GM19099 (cell line): Measurements from ENCODE around the gene TRUB2.
A peak's percentile ranks its signal among the peaks of the same experiment; 100 is the strongest.

ENCODE experiments used
- POLR2A ChIP-seq: IDR thresholded peaks from 3 replicates; pipeline ENCODE4 v1.6.1; 2011; ENCODE audit warnings: low read depth; ENCODE audit not compliant: insufficient read length; ENCODE audit errors: extremely low read depth

The TRUB2 gene

GRCh38 chr9:128322404-128323211 lies at the start of gene TRUB2, which contains the start of gene COQ4:
TSS of gene TRUB2 (minus strand) at chr9:128322447. CDS start at chr9:128322408, 39 bp downstream.
TSS of gene COQ4 (plus strand) at chr9:128322839. CDS start at chr9:128322859, 20 bp downstream.
- peak; percentile 60 for TF ChIP-seq POLR2A

GRCh38 chr9:128371630-128372117 lies 49.4 kb upstream of the TRUB2 start:
- TF ChIP-seq POLR2A = no peak

DNA sequence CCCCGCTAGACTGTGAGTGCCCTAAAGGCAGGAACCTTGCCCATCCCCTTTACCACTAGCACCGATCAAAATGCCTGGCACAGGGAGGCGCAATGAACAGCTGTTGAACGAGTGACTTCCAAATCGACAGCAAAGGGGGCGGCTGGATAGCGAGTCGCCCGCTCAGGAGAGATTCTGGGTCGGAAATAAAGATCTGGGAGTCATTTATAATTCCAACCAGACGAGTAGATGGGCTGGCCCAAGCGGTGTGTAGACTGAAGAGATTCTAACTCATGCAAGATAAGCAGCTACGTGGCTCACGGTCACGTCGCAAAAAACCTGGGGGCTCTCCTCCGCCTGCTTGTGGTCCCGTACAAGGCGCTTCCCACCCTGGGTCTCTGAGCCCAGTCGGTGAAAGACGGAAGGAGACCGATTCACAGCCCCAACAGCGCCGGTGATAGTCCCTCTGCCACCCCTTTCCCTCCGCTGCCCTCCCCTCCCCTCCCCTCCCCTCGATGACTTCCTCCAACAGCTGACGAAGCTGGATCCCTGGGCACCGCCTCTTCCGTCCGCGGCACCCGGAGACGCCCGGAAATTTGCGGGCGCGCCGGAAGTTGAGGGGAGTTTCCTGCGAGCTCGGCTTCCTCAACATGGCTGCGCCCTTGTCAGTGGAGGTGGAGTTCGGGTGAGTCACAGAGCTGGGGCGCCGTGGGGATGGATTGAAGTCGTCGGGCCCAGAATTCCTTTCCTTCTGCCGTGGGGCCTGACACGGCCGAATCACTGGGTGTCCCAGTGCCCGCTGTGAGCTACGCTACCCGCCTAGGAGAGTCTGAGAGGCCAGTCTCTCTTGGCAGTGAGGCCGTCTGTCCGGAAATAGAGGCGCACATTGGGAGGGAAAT lies 48.7 kb upstream of the TRUB2 start, which contains the start of gene URM1:
Gene URM1 (plus strand): TSS at position 623 of the 878 bp plus-strand sequence. CDS start 7 bp downstream, at position 630.
- peak; percentile 84 for TF ChIP-seq POLR2A

DNA sequence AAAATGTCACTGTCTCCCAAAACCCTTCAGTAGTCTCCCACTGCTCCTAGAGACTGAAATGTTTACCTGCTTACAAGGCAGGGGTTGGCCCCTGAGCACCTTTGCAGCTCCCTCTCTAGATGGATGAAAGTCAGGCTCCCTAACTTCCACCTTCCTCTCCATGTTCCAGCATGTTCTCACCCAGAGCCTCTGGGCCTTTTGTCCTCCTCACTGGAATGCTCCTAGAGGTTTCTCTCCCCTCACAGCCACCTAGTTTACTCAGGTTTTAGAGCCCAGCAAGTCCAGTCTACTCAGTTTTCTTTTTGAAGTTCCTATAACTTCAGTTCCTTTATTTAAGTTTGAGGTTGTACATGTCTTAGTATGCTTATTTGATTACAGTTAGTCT lies 48.1 kb upstream of the TRUB2 start:
- no peak for TF ChIP-seq POLR2A

DNA sequence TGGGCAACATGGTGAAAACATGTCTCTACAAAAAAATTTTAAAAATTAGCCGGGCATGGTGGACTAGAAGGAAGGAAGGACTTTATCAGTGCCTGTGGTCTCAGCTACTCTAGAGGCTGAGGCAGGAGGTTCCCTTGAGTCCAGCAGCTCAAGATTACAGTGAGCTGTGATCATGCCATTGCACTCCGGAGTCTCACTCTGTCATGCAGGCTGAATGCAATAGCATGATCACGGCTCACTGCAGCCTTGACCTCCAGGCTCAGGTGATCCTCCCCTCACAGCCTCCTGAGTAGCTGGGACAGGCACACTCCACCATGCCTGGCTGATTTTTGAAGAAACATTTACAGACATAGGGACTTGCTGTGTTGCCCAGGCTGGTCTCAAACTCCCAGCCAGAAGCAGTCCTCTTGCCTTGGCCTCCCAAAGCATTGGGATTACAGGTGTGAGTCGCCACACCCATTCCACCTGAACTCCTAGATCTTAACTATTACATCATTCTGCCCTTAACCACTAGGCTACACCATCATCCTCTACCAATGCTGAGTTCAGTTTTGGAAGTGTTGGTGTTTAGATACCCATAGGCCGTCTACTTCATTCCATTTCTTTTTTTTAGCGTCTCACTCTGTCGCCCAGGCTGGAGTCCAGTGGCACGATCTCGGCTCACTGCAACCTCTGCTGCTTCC lies 46.9 kb upstream of the TRUB2 start:
- no peak for TF ChIP-seq POLR2A

DNA sequence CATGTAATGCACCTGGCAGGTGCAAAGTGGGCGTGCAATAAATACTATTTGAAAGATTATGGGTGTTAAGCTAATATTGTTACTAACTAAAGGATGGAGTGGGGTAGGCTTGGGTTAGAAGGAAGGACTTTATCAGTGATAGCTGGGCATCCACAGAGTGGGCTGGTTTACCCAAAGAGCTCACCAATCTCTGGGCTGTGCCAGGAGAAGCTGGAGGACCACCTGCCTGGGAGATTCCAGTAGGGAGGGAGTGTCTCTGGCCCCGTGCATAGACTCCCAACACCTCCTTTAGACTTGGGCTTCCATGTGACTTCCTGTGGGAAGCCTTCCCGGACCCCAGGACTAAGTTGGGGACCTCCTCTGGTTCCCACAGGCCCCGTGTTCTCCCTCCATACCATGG lies 43.3 kb upstream of the TRUB2 start:
- TF ChIP-seq POLR2A = no peak

- TF ChIP-seq POLR2A = no peak
These were observed 40.5 kb upstream of the TRUB2 start for GRCh38 chr9:128362774-128363173.

DNA sequence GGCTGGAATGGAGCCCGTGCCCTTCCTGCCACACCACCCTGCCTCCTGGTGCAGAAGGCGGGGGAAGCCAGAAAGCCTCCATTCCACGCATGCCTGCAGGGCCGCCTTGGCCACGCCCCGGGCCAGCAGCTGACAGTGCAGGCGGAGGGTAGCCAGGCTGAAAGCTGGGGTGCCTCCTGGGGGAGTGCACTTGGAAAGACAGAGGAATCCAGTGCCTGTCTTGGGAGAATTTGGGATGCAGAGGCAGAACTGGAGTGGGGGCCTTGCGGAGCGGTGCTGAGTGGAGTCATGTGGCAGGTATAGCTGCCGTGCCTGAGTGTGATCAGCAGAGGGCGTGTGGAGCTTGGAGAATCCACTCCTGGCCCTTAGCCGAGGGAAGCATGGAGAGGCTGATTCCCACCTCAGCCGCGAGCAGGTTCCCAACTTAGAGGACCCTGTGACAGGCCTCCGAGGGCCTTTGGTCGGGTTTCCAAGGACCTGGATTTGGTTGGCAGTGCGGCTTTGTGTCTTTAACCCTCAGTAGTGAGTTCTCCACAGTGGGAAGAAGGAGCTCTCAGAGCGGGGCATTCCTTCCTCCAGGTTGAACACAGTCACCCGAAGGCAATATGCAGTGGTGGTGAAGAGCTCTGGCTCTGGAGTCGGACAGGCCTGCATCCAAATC lies 39.9 kb upstream of the TRUB2 start:
- no peak for TF ChIP-seq POLR2A

GRCh38 chr9:128361296-128361985 lies 39.2 kb upstream of the TRUB2 start:
- TF ChIP-seq POLR2A = no peak

GRCh38 chr9:128360826-128361225 lies 38.6 kb upstream of the TRUB2 start:
- no peak for TF ChIP-seq POLR2A

DNA sequence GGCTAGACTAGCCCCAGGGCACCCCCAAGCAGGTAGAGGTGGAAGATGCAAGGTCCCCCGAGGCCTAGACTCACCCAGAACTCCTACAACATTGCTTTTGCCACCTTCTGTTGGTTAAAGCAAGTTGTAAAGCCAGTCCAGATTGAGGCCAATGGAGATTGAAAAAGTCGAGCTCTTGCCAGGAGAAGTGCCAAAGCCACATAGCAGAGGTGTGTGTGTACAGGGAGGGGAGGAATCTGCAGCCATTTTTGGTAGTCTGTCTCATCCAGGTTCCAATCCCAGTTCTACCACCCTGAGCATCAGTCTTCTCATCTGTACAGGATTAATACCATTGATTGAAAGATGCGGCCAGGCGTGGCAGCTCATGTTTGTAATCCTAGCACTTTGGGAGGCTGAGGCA lies 36.6 kb upstream of the TRUB2 start:
- TF ChIP-seq POLR2A = no peak

DNA sequence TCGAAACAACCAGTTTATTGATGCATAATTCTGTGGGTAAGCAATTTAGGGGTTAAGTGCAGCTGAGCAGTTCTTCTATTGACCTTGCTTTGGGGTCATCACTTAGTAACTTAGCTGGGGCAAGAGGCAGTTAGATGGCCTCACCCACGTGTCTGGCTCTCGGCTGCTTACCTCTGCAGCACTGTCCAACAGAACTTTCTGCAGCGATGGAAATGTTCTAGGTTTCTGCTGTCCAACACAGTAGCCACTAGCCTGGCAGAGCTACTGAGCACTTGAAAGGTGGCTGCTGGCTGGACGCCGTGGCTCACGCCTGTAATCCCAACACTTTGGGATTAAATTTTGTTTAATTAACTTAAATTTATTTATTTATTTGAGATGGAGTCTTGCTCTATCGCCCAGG lies 35.8 kb upstream of the TRUB2 start:
- TF ChIP-seq POLR2A = no peak

- TF ChIP-seq POLR2A = no peak
These were observed 33.2 kb upstream of the TRUB2 start for GRCh38 chr9:128355451-128355850.

DNA sequence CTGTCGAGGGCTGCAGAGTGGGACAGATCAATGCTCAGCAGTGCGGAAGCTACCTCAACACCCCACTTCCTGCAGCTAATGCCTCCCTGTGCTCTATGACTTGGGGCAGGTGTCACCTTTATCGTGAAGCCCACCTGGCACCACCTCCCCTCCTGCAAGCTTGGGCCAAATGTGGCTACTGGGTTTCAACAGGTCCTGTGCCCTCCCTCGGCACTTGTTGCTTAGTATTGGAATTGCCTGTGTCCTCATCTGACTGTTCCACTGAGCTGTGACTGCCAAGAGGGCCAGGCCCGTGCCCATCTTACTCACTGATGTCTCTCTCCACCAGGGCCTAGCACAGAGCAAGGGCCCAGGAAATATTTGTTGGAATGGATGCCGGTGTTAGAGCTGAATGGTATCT lies 27.5 kb upstream of the TRUB2 start:
- no peak for TF ChIP-seq POLR2A
